OCI-LY1 (cell line): ENCODE measurements around the gene DCLK1.

Experiments
- EZH2 ChIP-seq: fragments of 200-600 bp; sonication (generic), shearing (Covaris generic); IDR thresholded peaks from 2 replicates; pipeline ENCODE4 v1.8.0; 2017; ENCODE audit warnings: borderline replicate concordance, mixed run types, mild to moderate bottlenecking, antibody characterized with exemption, low read length, moderate library complexity, mixed read lengths
- TF ChIP-seq, protein P1 (sequence below): fragments of 200-600 bp; sonication (generic), shearing (Covaris generic); IDR thresholded peaks from 2 replicates; pipeline ENCODE4 v1.5.1; 2017; ENCODE audit warnings: mild to moderate bottlenecking, antibody characterized with exemption, low read length, moderate library complexity, mixed read lengths

DNA sequence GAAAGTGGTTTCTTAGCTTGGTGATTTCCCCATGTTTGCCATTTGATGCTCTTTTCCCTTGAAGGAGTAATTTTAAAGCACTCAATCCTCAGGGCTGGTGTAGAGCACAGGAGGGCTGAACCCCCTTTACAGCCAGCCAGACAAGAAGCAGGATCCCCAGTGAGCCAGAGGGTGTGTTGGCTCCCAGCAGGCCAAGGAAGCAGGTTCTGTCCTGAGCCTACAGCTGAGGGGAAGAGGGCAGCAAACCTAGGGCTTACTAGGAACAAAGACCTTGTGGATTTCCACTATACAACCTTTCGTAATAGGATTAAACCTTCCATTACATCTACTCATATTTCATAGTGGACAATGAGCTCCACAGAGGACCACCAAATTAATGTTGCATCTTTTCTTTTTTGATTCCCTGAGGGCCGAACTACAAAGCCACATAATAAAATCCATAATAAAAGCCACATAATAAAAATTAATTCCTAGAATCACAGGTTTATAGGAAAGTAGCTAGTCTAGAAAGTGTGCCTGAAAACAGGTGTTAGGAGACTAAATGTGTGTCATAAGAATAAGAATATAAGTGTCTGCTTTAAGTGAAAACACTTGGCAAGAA is 300.2 kb downstream of the DCLK1 start:
- TF ChIP-seq, protein P1, sequence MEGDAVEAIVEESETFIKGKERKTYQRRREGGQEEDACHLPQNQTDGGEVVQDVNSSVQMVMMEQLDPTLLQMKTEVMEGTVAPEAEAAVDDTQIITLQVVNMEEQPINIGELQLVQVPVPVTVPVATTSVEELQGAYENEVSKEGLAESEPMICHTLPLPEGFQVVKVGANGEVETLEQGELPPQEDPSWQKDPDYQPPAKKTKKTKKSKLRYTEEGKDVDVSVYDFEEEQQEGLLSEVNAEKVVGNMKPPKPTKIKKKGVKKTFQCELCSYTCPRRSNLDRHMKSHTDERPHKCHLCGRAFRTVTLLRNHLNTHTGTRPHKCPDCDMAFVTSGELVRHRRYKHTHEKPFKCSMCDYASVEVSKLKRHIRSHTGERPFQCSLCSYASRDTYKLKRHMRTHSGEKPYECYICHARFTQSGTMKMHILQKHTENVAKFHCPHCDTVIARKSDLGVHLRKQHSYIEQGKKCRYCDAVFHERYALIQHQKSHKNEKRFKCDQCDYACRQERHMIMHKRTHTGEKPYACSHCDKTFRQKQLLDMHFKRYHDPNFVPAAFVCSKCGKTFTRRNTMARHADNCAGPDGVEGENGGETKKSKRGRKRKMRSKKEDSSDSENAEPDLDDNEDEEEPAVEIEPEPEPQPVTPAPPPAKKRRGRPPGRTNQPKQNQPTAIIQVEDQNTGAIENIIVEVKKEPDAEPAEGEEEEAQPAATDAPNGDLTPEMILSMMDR, result no peak
- TF ChIP-seq EZH2, result no peak
